GM21447 (cell line): ENCODE results near the gene SLC6A20.

ENCODE experiments used
- ATAC-seq: cut with Tn5 transposase; IDR thresholded peaks from one replicate; pipeline ENCODE4 v1.9.1; 2021; ENCODE audit not compliant: unreplicated experiment

Gene SLC6A20

DNA sequence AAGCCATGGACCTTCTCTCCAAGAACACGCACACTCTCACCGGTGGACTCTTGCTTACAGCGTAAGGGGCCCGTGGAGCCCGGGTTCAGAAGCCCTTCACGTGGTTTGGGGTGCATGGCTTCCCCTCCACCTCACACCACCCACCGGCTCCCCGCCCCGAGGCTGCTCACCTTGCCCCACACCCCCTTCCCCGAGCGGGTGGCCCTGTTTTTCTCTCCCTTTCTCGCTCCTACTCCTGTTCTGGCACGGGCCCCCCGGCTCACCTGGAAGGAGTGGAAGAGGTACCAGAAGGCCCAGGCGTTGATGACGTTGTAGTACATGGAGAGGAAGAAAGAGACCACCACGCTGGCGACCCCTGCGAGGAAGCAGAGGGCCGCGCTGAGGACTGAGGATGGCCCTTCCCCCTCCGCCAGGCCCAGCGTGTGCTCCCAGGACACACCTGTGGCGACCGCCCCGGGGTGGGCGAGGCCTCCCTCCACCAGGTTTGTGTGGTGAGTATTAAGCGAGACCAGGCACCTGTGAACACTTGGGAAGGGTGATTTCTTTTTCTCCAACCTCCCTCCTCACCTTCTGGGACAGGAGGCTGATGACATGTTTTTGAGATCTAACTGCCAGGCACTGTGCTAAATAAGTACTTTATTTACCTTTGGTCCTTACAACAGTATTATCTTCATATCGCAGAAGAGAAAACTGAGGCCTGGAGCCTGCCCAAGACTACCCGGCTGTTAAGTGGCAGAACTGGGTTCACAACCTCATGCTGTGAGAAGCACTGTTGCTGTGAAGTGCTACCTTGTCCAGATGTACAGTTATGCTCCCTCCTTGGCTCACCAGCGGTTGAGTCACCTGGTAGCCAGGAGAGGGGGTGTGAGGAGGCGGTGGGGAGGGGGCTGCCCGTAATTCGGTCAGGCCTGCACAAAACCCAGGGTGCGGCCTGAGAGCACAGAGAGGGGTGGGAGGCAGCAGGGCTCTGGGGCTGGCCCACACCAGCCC lies 16.3 kb downstream of the SLC6A20 start:
- ATAC-seq = no peak

- ATAC-seq = no peak
Measured at GRCh38 chr3:45778761-45779201, 17.6 kb downstream of the SLC6A20 start.

GRCh38 chr3:45777746-45778386 lies 18.5 kb downstream of the SLC6A20 start:
- ATAC-seq = no peak

DNA sequence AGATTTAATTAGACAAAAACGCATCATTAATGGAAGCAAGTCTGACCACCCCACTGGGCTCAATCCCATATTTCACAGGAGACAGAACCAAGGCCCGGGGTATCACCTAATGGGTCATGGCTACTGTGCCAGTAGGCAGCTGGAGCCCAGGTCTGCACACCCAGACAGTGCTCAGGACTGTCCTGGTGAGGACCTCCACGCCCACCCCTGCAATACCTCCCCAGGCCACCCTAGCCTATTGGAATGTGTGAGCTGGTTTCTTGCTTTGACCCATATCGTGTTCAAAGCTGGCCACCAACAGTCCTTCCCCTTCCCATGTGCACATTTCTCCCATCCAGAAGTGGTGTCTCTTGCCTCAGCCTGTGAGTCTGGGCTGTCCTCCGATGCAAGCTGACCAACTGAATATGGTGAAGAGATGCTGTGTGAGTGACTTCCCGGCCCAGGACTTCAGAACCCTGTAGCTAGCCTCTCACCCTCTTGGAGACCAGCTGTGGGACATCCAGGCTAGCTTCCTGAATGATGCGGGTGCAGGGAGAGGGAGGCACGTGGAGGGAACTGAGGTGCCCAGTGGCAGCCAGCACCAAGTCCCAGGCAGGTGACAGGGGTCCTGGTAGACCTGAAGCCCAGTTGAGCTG lies 19.1 kb downstream of the SLC6A20 start:
- ATAC-seq = no peak

GRCh38 chr3:45776611-45777010 lies 19.7 kb downstream of the SLC6A20 start:
- ATAC-seq = no peak

GRCh38 chr3:45776301-45776595 lies 20.1 kb downstream of the SLC6A20 start:
- no peak for ATAC-seq

- ATAC-seq = no peak
Measured at GRCh38 chr3:45775571-45776300, 20.6 kb downstream of the SLC6A20 start.

DNA sequence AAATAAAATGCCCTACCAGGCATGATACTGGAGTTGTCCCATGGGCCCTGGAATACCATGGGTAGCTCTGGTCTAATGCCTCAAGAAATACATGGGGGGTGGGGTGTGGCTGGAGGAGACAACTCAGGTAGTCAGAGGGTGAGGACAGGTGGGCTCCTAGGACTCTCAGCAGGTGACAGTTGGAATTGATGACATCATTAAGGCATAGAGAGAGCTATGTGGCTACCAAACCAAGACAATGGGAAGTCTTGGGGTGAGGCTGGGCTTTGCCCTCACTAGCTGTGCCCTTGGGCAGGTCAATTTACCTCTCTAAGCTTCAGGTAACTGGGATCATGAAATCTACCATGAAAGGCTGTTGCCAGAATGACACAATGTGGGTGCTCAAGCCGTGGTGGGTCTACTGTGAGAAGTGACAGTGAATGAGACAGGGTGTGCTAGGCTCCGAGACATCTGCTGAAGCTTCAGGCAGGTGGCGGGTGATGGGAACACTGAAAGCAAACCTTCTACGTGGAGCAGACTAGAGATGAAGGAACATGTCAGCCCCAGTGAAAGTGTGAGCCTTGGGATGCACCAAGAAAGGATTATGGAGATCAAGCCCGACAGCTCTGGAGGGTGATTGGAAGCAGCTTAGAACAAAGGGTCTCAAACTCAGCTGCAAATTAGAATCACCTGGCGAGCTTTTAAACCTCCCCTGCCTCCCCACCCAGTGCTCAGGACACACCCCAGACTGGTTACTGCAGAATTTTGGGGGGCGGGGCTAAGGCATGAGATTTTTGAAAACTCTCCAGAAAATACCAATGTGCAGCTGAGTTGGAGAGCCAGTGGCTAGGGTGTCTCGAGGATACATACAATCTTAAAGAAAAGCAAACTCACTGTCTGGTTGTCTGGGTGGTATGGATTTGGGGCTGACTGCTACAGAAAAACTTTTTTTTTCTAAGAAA lies 21.5 kb downstream of the SLC6A20 start:
- ATAC-seq = no peak

- ATAC-seq = no peak
Measured at GRCh38 chr3:45773714-45774449, 22.5 kb downstream of the SLC6A20 start.

DNA sequence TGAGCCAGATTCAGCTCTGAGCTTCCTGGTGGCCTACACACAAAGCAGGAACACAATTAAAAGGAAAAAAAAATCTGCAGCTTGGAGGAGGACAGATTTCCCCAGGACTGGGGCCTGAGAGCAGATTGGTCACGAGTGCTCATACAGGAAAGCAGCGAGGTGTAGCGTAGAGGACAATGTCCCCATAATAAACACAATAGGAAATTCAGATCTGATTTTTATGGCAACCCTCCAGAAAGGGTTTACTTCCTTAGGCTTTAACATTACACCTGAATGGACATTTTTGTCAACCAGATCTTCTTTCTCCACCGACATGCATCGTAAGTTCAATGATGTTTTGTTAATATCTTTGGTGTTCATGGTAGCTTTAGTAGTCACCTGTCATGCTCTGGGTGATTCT lies 23.3 kb downstream of the SLC6A20 start:
- ATAC-seq = no peak

- no peak for ATAC-seq
Measured at GRCh38 chr3:45772341-45773035, 23.8 kb downstream of the SLC6A20 start.

GRCh38 chr3:45771831-45772230 lies 24.5 kb downstream of the SLC6A20 start:
- no peak for ATAC-seq

- ATAC-seq = no peak
Measured at GRCh38 chr3:45771166-45771775, 25.1 kb downstream of the SLC6A20 start.

GRCh38 chr3:45765958-45766357 lies 30.4 kb downstream of the SLC6A20 start:
- ATAC-seq = no peak

DNA sequence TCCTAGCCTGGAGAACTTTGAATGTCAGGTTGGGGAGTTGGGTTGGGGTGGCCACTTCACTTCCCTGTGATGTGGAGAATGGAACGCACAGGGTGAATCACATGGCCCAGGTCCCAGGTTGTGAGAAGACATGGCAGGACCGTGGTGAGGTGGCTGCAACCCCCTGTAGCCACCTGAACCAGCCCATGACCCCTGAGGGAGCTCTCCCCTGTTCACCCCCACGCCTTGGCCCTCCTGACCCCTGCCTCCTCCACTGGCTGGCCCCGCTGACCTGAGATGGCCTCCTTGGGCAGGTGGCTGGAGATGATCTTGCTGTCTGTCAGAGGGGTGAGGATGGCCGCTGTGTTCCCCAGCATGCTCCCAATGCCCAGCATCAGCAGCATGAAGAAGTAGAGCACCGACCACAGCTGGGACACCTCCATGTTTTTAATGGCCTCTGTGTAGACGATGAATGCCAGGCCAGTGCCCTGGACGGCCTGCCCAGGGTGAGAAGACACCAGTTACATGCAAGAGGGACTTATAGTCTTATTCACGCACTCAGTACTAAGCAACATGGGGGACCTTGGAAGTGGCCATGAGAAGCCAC lies 31.0 kb downstream of the SLC6A20 start:
- no peak for ATAC-seq

DNA sequence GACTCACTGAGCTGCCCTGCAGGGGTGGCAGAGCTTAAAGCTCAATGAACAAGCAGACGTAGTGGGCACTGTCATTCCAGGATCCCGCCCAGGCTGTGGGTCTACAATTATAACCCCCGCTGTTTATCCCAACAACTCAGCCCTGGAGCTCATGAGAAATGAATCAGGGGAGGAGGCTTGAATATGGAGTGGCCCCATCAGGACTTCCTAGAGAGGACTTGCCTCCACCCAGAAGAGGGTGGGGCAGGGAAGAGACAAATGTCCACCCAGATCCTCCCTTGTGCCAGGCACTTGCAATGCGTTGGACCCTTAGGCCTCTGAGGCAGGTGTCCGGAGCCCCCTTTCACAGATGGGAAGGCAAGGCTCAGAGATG lies 33.0 kb downstream of the SLC6A20 start:
- ATAC-seq = no peak

DNA sequence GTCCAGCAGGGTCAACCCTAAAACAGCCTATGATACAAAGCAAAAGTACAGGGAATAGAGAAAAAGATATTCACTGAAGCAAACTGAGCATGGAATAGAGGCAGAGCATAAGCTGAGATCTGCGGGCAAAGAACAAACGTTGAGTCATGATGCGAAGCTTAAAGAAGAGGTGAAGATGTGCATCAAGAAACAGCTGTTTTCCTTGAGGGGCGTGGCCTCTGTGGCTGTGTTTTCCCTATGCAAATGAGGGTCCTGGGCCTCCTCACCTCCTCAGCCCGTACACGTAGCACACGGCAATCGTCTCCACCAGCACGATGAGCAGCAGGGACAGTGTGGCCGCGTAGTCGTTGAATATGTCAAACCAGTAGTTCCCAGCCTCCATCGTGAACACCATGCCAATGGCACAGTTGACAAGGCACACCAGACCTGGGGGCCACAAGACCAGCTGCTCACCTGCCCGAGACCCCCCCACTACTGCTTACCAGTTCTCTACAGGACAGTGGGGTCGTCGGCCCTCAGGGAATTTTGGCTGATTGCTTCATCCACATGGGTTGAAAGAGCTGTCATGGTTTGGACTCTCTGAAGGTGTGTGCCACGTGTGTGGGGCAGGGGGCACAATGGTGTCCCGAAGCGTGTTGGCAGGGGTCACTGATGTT lies 33.6 kb downstream of the SLC6A20 start:
- no peak for ATAC-seq

DNA sequence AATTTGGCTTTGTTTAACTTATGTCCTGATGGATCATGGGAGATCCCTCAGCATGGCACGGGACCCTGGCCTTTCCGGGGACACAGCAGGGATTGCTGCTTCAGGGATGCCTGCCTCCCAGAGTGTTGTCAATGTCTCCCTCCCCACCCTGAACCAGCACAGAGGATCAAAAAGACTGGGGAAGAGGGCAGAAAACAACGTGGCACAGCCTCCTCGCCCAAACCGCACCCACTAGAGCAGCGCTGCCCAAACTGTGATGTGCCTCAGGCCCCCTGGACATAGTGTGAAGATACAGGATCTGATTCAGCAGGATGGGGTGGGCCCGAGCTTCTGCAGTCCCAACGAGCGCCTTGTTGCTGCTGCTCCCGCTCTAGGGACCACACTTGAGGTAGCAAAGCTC lies 34.5 kb downstream of the SLC6A20 start:
- no peak for ATAC-seq
